DMS53 treated with DMSO at 0.1 percent for 48 hours (cell line): Measurements from ENCODE around the gene RBM24.
"Not testable (repeated sequence)": the region's sequence is repeated elsewhere in the genome, so short reads cannot be mapped to it uniquely, and the experiment has no call there.

Source experiments
- DNase-seq: peaks from one replicate; lab custom pipeline; 2025; ENCODE audit not compliant: unreplicated experiment; lab: John Stamatoyannopoulos, UW

The RBM24 gene

DNA sequence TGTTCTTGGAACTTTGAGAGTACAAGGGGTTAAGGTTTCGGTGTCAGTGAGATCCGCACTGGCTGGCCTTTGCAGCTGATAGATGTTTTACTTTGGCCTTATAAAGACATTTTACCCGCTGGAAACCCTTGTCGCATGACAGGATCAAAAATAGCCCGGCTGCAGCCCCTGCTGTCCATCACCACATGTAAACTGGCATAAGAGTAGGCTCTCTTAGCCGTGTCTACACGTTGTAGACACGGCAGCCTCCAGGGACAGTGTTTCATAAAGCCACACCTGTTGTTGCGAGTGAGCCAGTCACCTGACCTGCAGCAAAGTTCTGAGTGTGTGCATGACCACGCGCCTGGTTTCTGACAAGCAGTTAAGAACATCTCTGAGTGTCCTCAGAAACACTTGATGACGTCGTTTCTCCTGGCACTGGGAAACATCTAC lies 8.5 kb downstream of the RBM24 start:
- DNase-seq: no peak

DNA sequence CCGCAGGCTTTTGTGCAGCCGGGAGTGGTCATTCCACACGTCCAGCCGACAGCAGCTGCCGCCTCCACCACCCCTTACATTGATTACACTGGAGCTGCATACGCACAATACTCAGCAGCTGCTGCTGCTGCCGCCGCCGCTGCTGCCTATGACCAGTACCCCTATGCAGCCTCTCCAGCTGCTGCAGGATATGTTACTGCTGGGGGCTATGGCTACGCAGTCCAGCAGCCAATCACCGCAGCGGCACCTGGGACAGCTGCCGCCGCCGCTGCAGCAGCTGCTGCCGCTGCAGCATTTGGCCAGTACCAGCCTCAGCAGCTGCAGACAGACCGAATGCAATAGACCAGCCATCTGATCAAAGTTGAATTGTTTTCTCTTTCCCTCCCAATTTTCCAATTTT lies 10.6 kb downstream of the RBM24 start:
- DNase-seq: no peak

DNA sequence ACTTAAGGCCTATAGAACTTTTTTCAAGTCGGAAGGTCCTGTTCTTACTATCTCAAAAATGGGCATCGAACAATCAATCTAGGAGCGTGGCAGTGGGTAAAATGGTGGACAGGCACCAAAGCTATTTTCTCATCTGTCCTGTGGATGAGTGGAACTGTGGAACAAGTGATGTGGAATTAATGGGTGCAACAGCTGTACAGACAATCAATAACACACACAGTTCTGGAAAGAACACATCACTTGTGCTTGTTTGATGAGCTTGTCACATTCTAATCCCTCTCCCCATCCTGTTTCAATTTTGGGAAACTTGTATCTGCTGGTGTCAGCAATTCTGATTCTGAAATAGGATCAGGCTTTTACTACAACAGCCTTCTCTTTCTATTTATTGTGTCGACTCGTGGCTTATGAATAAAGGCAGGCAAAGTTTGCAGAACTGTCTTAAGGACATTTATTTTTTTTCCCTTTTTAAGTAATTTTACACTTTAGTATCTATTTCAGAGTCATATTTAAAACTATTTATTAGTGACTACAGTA lies 11.5 kb downstream of the RBM24 start:
- no peak for DNase-seq

DNA sequence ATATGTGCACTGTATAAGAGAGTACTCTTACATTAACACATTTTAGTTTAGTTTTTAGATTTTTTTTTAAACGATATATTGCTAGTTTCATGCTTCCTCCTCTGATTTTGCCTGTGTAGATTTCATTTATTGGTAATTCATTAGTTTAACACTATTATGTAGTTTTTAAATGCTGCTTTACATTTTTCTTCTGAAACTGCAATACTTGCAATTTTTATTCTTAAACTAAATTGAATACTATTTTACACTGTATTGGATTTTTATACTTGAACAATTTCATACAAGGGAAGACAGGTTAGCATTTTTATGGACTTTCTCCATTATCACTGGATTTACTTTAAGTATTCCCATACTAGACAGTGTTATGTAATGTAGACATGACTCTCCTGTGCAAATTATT lies 12.2 kb downstream of the RBM24 start:
- no peak for DNase-seq

DNA sequence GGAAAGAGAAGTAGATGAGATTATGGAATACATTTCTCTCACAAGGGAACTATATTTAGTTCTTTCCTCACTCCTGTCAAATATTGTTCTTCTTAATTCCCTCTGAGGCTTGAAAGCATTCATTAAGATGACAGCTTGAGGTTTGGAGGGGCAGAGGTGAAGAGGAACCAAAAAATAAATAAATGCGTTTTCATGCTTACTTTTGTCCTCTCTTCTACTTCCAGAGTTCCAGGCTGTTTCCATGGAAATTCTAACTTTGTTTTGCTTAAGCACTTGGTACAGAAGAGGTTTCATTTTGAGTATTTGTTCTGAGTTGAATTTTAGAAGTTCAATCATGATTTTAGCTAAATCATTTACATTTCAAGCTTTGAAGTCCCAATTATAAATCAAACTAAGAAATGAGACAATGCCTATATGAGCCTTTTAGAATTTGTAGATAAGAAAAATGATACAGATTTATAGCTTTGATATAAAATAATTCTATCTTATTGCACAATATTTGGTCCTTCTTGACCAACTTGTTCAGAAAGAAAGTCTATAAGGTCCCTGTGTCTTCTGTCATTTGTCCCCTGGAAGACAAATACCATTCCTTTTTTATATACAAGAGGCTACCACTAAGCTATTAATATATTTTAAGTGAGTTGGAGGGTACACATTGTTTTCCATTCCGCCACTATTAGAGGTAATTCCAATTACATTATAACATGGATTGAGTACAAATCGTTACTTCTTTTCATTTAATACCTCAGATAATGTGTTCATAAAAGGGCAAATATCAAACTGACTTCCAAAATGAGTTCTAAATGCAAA lies 16.3 kb downstream of the RBM24 start:
- no peak for DNase-seq

DNA sequence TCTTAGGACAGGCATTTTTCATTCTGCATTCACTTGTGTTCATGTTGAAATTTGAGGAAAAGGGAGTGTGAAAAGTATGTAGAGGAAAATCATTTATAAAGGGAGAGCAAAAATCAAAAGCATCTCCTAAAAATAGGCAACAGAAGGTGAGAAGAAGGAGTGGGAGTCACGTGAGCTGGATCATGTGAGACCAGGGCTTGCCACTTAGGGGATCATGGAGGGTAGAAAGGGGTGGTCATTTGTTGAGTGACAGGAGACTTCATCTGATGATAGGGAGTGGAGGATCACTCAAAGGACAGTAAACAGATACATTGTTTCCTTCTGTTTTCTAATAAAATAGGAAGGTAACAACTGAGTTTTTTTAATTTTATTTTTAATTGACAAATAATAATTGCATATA lies 17.1 kb downstream of the RBM24 start:
- DNase-seq: no peak

DNA sequence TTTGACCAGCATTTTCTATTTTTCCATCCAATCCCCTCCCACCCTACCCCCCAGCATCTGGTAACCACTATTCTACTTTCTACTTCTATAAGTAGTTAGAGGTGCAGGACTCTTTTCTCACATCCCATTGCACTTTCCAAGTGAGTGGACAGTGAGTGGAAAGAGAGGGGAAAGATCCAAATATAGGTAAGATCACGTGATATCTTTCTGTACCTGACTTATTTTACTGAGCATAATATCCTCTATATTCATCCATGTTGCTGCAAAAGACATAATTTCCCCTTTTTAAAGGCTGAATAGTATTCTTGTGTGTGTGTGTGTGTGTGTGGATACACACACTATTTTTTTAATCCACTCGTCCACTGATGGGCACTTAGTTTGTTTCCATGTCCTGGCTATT lies 18.1 kb downstream of the RBM24 start:
- DNase-seq: no peak

DNA sequence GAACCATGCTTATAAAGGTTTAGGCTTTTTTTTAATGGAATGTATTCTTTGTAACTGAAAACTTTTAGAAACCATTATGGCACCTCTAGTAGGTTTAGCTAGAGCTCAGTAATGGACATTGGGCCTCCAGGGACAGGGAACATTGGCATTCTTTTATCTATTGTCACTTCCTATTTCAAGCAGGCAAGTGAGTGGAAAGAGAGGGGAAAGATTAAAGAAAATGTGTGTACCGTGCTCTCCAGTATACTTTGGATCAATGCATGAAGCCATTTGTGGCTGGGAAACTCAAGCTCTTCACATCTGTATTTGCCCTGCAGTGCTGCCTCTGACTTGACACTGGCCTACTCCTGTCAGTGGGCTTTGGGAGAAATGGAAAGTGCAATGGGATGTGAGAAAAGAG lies 18.6 kb downstream of the RBM24 start:
- no peak for DNase-seq

DNA sequence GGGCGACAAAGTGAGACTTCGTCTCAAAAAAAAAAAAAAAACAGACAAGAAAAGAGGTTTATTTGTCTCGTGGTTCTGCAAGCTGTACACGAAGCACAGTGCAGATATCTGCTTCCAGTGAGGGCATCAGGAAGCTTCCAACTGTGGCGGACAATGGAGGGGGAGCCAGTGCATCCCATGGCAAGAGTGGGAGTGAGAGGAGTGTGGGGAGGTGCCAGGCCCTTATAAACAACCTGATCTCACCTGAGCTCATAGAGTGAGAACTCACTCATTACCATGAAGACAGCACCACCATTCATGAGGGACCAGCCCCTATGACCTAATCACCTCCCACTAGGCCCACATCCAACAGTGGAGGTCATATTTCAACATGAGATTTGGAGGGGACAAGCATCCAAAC lies 19.5 kb downstream of the RBM24 start:
- DNase-seq: no peak

DNA sequence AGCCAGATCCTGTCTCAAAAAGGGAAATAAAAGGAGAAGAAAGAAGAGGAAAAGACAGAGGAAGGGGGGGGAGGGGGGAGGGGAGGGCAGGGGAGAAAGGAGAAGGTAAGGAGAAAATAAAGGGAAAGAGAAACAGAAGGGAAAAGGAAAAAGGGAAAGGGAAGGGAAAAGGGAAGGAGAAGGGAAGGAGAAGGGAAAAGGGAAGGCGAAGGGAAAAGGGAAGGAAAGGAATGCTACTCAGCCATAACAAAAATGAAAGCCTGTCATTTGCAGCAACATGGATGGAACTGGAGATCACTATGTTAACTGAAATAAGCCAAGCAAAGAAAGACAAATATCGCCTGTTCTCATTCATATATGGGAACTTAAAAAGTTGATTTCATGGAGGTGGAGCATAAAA lies 22.3 kb downstream of the RBM24 start:
- DNase-seq: no peak

DNA sequence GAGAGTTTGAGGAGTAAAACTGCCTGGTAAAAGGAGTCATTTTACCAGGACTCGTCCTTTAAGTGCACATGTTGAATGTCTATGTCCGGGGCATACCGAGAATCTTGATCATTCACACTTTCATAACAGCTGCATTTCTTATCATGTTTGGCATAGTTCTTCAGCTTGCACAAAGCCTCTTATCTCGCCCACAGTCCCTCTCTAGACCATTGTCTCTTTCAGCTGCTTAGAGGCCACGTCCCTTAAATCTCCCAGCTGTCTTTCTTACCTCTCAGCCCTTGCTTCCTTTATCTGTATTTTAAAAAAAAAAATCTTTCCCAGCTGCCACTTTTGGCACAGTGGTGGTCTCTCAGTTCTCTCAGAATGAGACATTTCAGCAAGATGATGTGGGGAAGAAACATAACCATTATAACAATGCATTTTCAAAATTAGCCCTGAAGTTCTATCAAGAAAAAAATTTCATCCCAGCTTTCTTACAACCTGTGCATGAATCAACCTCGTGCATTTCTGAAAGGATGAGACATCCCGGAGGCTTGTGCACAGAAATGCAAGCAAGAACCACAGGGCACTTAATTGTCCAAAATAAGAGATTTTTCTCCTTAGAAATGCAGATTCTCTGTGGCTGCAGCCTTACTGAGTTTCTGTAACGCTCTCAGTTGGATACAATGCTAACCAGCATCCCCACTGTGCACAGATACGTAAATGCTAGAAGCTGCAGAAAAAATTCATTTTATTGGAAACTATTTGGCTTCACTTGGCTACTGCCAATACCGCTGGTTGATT lies 24.2 kb downstream of the RBM24 start:
- no peak for DNase-seq

DNA sequence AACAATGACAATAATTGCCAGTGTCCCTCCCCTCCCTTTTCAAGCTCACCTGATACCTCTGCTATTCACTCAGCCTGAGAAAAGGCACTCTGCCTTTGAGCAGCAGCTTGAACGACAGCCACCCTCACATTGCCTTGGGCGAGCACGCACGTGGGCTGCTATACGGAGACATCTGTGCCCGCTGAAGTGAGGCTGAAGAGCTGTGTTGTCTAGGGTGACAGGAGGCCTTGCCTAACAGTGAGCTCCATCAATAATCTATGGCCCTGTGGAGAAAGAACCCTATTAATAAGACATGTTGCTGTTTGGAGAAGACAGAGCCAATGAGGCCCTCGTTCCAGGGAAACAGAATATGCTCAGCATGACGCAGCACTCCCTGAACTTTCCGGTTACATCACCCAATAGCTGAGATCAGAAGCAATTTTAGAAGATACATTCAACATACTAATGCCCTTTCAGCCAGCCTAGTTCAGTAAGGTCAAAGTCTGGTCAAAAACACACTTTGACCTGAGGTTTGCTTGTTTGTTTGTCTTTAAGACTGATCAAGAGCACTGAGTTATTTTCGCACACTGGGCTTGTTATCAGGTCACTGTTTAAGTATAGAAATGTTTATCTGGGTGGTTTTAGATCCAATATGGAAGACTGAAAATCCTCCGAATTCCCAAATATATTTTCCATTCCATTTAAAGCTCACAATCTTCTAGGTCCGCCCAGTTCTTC lies 30.6 kb downstream of the RBM24 start:
- no peak for DNase-seq

DNA sequence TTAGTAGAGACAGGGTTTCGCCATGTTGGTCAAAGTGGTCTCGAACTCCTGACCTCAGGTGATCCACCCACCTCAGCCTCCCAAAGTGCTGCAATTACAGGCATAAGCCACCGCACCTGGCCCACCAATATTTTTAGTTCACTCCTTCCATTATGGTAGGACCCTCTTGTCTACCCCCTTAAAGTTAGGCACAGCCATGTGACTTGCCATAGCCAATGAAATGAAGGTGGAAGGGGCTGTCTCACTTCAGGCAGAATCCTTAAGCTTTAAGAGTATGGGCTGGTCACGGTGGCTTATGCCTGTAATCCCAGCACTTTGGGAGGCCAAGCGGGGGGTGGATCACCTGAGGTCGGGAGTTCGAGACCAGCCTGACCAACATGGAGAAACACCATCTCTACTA lies 32.1 kb downstream of the RBM24 start:
- not testable (repeated sequence) for DNase-seq

DNA sequence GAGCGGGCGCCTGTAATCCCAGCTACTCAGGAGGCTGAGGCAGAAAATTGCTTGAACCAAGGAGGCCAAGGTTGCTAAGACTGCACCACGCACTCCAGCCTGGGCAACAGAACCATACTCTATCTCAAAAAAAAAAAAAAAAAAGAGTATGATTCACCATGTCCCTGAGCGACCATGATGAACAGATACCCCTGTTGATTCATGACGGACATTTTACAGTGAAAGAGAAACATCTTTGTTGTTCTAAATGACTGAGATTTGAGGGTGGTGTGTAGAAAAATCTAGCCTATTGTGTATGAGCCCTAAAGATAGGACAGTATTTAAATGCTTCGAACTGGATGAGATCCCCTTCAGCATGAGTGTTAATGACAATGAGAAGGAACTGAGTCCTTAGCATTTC lies 32.8 kb downstream of the RBM24 start:
- no peak for DNase-seq

DNA sequence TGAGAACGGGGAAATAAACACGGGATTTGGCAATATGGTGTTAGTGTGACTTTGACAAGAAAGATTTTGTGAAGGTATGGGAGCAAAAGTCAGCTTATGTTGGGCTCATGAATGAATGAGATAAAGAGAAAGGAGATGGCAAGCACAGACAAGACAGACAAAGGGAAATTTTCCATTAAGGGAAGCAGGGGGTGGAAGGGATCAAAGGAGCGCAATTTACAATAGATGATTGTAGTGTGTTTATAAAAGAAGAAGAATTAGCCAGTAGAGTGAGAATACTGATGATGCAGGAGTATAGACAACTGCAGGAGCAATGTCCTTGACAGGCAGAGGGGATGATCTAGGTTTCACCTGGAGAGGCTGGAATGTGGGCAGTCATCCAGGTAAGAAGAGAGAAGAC lies 34.1 kb downstream of the RBM24 start:
- DNase-seq: no peak

DNA sequence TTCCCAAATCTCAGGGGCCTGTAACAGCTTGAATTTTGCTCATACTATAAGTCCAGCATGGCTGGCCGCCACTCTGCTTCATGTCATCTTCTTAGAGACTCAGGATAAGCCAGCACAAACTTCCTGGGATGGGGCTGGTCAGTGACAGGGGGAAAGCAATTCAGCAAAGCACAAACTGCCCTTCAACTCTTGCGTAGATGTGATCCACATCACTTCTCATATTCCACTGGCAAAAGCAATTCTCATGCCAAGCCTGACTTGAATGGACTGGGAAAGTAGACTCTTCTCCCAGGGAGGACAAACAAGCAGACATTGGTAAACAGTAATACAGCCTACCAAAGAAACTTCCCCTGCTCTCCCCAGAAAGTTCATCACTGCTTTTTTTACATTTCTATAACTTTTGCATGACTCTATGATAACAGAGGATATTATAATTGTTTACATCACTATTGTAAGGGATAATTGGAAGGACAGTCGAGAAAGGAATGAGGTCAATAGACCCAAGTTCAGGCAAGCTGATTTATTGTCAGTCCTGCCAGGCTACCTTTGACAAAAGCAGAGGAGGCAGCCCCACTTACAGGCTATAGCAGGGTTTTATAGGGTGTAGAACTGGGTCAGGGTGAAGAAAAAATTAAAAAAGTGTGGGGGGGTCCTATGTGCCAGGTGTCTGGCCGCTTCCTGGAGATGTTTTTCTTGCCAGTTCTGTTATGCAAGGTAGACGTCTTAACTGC lies 37.4 kb downstream of the RBM24 start:
- DNase-seq: no peak

DNA sequence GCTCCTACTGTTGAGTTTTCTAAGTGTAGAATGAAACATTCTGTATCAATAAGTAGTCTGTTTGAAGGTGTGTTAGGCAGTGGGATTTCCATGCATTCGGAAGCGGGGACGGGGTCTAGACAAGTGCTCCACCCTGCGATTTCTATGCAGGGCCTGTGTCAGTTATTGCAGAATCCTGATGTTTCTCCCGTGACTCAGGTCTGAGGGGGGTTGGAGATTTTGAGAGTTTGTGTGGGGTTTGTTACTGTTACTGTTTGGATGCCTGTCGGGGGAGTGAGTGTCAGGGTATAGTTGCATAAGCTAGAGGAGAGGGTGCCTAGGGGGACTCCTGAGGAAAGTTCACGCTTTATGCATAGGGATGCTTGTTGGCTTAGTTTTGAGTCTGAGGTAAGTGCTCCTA lies 39.1 kb downstream of the RBM24 start:
- DNase-seq: not testable (repeated sequence)

DNA sequence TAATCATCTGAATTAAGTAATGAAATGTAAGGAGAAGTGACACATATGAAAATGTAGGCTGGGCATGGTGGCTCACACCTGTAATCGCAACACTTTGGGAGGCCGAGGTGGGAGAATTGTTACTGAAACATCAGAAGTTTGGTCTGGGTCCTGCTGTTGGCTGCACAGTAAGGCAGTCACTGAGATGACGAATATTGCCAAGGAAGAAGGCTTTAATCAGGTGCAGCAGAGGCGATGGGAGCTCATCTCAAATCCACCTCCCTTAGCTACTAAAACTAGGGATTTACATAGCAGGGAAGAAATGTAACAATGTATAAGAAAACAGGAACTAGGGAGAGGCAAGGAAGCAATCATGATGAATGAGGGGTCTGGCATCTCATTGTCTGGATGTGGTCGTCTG lies 50.1 kb downstream of the RBM24 start:
- no peak for DNase-seq

DNA sequence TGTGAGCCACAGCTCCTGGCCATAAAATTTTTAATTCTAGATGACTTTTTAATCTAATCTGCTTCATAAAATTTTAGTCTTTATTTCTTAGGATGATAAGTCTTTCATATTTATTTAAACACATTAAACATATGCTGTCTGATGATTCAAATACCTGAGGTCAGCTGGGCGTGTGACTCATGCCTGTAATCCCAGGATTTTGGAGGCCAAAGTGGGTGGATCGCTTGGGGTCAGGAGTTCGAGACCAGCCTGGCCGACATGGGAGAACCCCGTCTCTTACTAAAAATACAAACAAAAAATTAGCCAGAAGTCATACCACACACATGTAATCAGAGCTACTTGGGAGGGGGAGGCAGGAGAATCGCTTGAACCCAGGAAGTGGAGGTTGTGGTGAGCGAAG lies 53.1 kb downstream of the RBM24 start:
- no peak for DNase-seq

DNA sequence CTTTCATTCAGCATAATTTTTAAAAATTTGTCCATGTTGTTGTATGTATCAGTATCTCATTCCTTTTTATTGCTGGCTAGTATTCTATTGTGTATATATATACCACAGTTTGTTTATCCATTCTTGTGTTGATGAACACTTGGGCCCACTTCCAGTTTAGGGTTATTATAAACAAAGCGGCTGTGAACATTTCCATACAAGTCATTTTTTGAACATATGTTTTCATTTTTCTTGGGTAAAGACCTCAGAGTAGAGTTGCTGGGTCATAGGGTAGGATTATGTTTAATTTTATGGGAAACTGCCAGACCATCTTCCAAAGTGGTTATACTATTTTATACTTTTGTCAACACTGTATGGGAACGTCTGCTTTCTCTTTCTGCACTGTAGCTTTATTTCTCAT lies 55.3 kb downstream of the RBM24 start:
- DNase-seq: no peak

DNA sequence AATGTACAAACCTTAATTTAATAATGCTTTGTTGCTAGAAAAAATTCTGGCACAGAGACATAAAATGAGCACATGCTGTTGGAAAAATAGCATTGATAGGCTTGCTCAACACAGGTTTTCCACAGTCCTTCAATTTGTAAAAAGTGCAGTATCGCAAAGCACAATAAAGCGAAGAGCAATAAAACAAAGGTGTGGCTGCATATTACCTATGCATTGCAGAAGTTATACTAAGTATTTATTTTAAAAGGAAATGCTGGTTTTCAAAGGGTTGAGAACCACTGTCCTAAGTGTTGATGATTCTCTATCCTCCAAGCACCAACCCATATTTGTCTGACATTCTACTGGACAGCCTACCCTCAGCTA lies 58.1 kb downstream of the RBM24 start:
- DNase-seq: no peak
